ENCODE measurements around the gene KCNK15.

Gene KCNK15

GRCh38 chr20:44715499-44716308, 30.0 kb upstream of the KCNK15 start:
- no peak for DNase-seq

DNA sequence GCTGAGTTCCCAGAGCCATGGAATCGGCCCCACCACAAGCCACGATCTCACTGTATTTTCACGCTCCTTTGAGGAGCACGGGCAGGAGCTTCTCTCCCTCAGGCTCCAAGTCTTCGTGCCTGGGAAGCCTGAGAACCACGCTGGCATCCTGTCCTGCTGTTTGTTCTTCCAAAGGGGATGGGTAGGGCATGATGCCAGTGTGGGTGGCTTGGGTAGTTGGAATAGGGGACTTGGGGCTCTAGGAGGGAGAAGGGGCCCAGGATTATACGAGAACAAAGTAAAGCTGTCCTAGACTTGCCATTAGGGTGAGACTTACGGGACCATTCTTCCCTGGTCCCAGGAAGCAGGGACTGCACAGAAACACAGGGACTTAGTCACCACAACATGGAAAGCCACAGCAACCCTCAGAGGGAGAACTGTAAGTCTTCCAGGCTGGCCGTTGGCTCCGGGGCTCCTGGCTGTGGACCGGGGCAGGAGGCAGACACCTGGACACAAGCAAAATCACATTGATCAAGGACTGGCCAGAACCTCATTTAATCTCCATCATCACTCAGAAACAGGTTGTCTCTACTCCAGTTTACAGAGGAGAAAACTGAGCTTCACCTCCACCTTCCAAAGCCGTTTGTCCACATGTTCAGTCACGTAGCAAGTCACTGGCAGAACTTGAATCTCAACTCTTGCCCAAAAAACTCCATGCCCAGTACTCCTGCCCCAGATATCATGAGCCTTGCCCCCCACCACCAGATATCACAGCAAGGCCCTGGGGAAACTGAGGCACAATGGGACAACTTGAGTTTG, 29.2 kb upstream of the KCNK15 start:
- no peak for DNase-seq

DNA sequence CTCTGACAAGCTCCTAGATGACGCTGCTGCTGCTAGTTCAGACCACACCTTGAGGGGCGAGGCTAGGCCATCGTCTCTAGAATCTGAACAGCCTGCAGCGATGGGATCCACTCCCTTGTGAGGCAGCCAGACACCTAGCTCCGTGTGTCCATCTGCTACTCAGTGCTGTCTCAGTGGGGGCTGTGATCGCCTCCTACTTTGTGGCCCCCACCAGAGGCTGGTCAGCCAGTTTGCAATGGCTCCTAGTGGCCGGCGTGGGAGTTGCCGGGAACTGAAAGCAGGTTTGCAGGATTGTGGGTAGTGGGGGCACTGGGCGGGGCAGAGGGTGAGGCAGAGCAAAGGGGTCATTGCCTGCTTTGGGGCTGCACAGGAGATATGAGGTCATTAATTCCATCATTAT, 27.7 kb upstream of the KCNK15 start:
- DNase-seq, result no peak

DNA sequence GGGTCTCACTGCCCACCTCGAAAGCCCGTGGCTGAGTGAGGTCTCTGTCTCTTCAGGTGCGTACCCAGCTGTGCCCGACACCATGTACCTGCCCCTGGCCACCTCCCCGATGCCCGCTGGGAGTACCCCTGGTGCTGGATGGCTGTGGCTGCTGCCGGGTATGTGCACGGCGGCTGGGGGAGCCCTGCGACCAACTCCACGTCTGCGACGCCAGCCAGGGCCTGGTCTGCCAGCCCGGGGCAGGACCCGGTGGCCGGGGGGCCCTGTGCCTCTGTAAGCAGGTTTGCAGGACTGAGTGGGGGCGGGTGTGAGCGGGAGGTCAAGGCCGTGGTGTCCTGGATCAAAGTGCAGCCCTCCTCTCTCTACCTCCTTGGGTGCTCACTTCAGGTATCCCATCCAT, 25.8 kb upstream of the KCNK15 start:
- no peak for DNase-seq

DNA sequence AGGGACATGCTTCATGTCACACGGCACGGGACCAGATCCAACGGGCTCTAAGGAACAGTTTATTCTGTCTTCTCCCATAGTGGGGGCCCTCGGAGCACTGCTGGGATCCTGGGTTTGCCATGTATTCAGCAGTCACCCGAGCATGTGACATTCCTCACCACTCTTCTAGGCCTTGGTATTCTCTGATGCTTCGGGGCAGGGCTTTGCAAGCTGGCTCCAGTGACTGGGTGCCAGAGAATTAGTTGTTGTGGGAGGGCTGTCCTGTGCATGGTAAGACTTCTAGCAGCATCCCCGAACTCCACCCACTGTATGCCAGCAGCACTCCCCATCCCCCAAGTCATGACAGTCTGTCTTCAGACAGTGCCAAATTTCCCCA, 25.1 kb upstream of the KCNK15 start:
- DNase-seq, result no peak

DNA sequence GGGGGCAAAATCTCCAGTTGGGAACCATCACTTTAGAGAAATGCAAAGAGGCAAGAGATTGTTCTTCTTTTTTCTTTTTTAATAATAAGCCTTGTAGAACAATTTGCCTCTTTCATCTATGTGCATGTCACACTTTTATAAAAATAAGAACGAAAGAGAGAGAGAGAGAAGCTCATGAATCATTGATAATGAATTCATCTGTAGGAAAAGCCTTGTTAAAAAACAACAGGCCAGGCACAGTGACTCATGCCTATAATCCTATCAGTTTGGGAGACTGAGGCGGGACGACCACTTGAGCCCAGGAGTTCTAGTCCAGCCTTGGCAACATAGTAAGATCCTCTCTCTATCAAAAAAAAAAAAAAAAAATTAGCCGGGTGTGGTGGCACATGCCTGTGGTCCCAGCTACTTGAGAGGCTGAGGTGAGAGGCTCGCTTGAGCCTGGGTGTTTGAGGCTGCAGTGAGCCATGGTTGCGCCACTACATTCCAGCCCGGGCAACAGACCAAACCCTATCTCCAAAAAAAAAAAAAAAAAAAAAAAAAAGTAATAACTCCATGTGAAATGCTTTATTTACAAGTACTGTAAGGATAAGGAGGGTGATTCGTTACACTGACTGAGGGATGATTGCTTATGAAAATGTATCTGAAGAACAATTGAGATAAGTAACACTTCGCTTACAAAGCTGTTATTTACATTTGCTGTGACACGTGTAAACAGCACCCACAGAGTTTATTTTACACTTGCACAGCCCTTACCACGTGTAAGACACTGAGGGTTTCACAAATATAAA, 24.5 kb upstream of the KCNK15 start:
- no peak for DNase-seq

- no peak for DNase-seq
Observed at GRCh38 chr20:44721785-44722054, 23.9 kb upstream of the KCNK15 start.

DNA sequence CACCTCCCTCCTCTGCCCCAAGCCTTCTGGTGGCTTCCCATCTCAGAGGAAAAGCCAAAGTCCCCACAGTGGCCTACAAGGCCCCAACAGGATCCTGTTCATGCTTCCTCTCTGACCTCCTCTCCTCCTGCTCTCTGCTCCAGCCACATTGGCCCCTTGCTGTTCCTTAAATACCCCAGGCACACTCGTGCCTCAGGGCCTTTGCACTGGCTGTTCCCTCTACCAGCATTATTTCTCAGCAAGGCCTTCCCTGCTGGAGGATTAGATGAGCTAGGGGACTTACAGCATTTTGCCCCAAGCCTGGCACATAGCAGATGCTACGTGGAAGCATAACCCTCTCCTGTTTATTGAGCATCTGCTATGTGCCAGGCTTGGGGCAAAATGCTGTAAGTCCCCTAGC, 22.7 kb upstream of the KCNK15 start:
- no peak for DNase-seq

- DNase-seq, result no peak
Observed at GRCh38 chr20:44723391-44723790, 22.3 kb upstream of the KCNK15 start.

DNA sequence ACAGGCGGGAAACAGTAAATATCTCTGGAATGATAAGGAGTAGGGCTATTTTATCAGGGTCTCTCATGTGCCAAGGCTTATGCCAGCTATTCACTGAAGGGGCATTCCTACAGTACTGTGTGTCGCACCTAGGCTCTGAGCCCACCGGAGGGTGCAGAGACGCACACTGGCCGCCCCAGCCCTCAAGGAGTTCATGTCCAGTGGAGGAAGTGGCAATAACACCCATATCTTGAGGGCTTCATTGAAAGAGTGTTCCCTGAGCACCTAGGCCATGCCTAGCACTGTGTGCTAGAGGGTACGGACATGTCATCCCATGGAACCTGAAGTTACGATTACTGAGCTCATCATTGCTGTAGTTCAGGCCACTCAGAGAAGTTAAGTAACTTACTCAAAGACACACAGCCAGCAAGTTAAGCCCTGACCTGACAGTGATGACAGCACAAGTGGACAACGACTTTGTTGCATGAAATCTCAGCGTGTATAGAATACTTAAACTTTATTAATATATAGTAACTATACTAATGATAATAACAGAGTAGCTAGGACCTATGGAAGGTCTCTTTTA, 21.8 kb upstream of the KCNK15 start:
- no peak for DNase-seq

GRCh38 chr20:44724423-44725091, 21.1 kb upstream of the KCNK15 start:
- no peak for DNase-seq

GRCh38 chr20:44725837-44726236, 19.8 kb upstream of the KCNK15 start:
- DNase-seq, result no peak

GRCh38 chr20:44727039-44727438, 18.6 kb upstream of the KCNK15 start:
- no peak for DNase-seq

DNA sequence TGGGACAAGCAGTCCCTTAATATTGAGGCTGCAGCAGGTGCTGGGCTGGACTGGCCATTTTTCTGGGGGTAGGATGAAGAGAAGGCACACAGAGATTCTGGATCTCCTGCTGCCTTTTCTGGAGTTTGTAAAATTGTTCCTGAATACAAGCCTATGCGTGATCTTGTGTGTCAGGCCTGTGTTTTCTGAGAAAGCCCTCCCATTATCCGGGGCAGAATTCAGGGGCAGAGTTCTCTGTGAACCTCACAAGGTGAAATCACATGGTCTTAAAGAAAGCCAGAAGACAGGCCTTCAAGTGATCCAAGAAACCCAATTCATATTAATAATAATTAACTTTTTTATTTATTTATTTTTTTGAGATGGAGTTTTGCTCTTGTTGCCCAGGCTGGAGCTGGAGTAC, 18.0 kb upstream of the KCNK15 start:
- no peak for DNase-seq

DNA sequence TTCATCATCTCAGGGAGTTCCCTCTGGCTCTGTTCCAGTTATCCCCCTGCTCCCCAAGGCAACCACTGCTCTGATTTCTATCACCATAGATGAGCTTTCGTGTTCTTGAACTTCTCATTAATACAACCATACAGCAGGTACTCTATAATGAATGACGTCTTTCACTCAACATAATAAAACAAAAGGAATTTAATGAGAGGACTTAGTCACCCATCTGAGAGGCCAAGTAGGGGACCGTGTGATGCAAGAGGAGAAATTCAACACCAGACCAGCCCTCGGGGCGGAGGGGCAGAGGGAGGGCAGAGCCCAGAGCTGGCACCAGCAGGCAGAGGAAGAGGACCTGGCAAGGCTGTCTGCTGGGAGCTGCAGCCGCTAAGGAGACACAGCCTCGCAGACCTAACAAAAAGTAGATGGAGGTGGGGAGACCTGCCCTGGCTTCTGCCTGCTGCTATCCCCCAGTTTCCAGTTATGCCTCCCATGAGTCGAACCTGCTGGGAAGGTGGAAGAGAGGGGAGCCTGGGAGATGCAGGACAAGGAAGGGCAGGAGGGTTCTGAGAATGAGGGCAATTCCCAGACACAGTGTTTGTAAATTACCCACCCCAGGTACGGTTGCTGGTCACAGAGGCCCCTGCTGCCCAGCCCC, 16.7 kb upstream of the KCNK15 start:
- no peak for DNase-seq

DNA sequence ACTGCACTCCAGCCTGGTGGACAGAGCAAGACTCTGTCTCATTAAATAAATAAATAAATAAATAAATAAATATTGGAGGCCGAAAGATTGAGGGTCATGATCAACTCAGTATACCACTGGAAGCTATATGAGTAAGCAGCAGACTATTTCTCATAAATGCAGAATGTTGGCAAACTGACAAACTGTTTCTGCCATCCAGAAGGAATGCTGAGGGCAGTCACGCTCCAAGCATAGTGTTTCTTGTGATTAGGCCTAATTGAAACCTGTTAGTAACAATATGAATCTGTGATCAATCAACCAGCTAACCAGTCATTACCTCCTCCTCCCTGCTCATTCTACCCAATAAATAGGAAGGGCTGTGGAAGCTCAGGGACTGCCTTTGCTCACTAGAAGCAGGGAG, 15.2 kb upstream of the KCNK15 start:
- DNase-seq, result no peak

- no peak for DNase-seq
Observed at GRCh38 chr20:44731657-44732056, 14.0 kb upstream of the KCNK15 start.

GRCh38 chr20:44732327-44732726, 13.3 kb upstream of the KCNK15 start:
- DNase-seq, result no peak

DNA sequence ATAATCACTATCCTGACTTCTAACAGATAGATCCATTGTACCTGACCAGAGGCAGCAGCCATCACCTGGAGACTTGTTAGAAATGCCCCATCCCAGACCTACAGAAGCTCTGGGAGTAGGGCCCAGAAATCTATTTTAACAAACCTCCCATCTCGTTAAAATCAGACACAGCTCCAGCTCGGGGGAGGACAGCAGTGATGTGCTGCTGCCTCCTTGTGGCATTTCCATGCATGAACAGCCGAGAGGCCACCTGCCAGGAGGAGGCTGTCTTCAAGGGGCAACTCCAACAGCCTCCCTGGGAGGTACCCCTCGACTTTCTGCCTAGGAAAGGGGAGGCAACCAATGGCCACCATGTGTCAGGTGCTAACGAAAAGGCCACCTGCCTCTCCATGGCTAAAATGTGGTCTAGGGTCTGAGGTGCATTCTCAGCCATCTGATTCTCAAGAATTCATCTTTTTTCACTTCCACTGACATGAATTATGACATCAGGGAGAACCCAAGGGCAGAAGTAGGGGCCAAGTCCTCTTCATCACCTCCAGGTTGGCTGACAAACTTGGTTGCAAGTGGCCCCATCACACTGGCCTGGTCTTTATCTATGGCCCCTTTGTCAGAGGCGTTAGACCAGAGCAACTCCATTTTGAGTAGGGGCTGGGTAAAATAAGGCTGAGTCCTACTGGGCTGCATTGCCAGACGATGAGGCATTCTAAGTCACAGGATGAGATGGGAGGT, 12.2 kb upstream of the KCNK15 start:
- DNase-seq, result peak in 4 of 5 donors; percentile 34 to 53 (median 38)

DNA sequence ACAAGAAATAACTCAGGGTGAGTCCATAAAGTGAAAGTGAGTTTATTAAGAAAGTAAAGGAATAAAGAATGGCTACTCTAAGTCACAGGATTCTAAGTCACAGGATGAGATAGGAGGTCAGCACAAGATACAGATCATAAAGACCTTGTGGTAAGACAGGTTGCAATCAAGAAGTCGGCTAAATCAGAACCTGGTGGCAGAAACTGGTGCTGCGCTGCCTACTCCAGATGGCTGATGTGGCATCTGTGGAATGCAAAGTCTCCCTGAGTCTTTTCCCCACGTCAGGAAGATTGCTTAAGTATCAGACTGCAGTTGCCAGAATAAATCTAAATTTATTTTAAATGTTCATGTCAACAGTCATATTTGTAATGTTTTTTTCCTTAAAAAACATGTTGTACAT, 10.7 kb upstream of the KCNK15 start:
- no peak for DNase-seq

DNA sequence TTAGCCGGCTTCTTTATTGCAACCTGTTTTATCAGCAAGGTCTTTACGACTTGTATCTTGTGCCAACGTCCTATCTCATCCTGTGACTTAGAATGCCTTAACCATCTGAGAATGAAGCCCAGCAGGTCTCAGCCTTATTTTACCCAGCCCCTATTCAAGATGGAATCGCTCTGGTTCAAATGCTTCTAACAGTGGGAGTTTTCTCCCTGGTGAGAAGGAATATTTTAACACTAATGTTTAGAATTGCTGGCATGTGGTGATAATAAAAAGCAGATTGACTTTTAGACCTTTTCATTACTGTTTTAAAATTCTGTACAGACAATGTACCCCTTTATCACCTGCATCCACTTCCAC, 9.9 kb upstream of the KCNK15 start:
- no peak for DNase-seq
